Activated CD8-positive, alpha-beta memory T cell treated with anti-CD3 and anti-CD28 coated beads, Interleukin-2, amount 50 U/mL, for 48 hours (primary cell): ENCODE measurements around the gene TBXAS1.

Source experiments
- DNase-seq: peaks from one replicate; pipeline ENCODE4 v3.0.0-alpha.2; 2020

Gene TBXAS1

DNA sequence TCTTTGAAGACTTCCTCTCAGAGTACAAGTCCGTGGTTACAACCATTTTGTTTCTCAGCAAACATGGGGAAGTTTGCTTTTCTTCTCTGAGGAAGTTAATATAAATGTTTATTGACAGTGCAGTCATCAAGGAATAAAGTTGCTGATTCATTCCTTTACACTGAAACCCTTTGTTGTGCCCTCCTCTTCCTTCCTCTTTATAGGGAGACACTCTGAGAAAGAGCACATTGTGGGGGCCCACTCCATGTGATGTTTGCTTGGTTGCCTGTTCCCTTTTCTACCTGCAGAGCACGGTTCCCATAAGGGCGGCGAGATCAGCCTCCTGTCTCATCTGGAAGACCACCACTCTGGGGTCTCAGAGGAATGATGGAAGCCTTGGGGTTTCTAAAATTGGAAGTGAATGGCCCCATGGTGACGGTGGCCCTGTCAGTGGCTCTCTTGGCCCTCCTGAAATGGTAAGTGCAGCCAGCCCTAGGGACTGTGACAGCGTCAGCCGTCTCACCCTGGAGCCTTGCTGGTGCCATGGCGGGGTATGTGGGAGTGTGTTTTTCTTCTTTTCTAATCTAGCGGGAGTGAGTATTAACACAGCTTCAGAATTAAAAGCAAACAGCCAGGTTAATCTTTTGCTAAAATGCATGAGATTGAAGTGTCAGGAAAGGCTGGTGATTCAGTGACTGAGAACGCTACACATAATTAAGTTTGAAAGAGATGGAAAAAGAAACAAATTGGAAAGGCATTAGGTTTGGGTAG is at the start of gene TBXAS1:
Gene TBXAS1, plus strand, starts transcription at position 240 of the 750 bp plus-strand sequence. Its CDS starts 127 bp downstream, at position 367.
- DNase-seq = no peak

DNA sequence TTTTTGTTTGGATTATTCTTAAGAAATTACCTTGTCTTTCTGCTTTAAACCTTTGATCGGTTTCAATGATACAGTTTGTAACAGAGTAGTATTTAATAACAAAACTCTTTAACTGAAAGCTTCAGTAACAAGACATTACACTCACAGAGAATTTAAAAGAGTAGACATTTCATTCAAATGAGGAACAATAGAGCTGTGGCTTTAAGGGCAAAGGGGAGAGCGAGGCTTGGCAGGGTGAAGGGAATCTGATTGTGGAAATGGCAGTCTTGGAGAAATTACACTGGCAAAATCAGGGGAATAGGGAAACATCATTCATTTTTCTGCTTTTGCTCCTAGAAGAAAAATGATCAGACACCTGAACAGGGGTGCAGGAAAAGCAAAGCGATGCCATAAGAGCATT is 46.1 kb upstream of the TBXAS1 start:
- DNase-seq = no peak

DNA sequence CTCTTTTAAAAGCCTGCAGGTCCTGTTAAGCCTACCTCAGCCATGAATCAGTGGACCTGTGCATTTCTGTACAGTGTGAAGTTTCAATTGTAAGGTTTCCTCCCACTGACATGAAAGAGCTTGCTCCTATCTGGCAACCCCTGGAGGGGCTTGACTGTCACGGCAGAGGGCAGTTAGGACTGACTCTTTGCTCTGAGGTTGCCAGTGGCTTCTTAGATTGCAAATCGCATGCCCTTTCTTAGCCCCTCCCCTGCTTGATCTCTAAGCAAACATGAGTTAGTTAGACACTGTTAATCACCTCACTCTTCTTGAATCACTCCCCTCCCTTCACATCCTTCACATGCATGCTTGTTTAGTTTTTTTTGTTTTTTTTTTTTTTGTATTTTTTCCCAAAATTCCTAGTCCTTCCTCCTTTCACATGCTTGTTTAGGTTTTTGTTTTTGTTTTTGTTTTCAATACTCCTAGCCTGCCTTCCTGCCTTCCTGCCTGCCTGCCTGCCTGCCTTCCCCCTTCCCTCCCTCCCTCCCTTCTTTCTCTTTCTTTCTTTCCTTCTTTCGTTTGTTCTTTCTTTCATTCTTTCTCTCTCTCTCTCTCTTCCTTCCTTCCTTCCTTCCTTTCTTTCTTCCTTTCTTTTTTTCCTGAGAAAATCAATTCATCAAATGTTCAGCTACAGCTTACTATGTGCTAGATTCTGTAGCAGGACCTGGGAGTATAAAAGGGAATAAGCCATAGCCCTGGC is 45.2 kb upstream of the TBXAS1 start:
- no peak for DNase-seq

DNA sequence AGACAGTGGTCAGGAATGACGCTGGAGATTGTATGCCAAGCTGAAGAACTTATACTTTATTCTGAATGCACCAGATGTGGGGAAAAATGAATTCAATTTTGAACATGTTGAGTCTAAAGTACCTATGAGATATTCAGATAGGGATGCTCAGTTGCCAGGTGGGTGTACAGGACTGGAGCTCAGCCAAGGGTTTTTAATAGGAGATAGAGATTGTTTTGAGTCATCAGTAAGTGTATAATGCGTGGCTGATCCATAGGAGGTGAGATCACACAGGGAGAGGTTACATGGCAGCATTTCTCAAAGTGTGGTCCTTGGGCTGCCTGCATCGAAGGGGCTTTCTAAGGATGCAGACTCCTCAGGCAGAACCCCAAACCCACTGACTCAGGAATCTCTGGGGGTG is 44.4 kb upstream of the TBXAS1 start:
- DNase-seq = no peak

DNA sequence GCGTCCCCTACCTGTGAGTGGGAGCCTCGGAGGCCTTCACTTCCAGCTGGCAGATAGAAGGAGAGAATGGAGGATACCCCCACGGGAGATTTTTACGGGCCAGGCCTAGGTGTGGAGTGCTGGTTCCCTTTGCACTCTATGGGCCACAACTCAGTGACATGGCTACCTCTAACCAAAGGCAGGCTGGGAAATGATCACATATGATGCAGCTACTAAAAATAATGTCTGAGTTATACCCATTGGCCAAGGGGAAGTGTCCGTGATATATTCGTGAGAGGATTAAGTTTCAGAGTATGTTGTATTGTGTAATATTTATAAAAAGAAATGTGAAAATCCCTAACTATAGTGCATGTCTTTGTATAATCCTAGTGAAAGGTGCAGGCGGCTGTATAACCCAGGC is 37.7 kb upstream of the TBXAS1 start:
- DNase-seq = no peak

DNA sequence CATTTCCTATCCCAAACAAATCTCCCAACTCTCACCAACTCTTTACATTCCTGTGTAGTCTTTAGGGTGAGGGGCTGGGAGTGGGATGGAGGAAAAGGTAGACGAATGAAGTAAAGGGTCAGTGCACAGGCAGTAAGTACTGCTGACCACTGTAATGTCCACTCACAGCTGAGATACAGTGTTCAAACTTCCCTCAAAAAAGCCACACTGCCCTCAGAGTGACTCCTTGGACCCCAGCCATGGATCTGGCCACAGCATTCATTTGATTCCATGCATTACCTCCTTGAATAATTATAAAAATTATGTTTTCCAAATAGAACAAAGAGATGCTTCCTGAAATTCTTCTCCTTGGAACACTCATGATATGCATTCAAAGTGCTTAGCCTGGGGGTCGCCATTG is 31.5 kb upstream of the TBXAS1 start:
- DNase-seq = no peak

DNA sequence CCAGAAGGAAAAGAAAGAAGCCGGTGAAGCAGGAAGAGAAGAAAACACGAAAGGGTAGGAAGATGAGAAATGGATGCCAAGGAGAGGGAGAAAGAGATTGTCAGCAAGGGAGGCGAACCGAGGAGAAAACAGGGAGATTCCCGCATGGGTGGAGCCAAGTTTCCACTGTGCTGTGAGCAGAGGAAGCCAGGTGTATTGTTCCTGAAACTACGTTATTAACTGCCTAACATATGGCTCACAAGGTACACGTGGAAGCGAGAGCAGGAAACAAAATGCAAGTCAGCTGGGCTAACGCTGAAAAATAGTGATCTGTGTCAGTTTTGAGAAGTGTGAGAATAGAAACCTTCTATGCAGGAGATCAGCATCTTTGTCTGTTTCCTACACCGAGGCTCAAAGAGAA is 30.8 kb upstream of the TBXAS1 start:
- no peak for DNase-seq

DNA sequence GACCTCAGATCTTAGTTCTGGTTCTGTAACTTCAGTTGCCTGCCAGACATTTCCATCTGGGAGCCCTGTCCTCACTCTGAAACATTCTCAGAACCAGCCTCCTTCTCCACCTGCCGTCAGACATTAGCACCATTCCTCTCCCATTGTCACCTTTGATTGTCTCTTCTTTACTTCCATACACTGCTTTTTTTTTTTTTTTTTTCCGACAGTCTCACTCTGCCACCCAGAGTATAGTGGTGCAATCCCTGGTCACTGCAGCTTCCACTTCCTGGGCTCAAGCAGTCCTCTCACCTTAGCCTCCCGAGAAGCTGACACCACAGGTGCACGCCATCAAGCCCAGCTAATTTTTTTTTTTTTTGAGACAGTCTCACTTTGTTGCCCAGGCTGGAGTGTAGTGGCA is 30.2 kb upstream of the TBXAS1 start:
- no peak for DNase-seq

DNA sequence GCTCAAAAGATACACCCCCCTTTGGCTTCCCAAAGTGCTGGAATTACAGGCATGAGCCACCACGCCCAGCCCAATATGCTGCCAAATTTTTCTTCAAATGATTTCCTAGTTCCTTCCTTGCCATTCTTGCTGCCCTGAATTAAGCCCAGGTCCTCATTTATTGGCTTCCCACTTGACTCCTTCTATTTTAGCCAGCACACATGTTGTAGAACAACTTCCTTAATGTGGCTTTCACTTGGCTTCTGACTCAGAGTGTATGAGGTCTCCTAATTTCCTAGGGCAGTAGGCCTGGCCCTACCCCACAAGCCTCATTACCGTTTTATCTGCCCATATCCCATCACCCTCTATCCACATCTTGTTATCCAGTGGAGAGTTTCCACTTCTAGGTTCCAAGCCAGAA is 29.5 kb upstream of the TBXAS1 start:
- no peak for DNase-seq

DNA sequence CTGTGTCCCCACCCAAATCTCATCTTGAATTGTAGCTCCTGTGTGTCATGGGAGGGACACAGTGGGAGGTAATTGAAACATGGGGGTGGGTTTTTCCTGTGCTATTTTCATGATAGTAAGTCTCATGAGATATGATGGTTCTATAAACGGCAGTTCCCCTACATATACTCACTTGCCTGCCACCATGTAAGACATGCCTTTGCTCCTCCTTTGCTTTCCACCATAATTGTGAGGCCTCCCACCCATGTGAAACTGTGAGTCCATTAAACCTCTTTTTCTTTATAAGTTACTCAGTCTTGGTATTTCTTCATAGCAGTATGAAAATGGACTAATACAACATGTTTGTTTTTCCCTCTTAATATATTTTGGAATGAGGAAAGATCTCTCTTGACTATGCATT is 24.5 kb upstream of the TBXAS1 start:
- no peak for DNase-seq

DNA sequence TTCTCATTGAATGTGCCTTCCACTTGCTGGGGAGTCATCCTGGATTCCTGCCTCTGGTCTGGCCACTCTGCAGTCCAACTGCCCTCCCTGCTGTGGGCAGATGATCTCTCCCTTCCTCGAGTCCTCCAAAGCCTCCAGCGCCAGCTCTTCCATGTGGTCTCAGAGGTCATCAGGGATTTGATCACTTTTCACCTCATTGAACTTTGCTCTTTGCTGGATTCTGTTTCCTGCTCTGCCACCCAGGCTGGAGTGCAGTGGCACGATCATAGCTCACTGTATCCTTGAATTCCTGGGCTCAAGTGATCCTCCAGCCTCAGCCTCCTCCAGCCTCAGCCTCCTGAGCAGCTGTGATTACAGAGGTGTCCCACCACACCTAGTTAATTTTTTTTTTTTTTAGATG is 22.1 kb upstream of the TBXAS1 start:
- no peak for DNase-seq

DNA sequence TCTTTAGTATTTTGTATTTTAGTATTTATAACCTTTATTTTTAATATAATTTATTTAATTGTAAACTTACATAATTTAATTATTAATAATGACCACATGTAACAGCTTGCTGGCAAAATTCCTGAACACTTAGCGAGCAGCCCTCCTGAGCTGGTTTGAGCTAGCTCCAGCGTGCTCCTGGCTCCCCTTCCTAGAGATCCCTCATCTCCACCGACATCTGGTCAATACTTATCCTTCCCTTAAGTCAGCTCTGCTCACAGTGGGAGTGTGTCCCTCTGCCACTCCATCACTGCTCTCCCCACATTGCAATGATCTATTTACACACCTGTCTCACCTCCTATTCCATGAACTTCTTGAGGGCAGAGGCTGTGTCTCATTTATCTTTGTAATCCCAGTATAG is 20.6 kb upstream of the TBXAS1 start:
- DNase-seq = no peak

DNA sequence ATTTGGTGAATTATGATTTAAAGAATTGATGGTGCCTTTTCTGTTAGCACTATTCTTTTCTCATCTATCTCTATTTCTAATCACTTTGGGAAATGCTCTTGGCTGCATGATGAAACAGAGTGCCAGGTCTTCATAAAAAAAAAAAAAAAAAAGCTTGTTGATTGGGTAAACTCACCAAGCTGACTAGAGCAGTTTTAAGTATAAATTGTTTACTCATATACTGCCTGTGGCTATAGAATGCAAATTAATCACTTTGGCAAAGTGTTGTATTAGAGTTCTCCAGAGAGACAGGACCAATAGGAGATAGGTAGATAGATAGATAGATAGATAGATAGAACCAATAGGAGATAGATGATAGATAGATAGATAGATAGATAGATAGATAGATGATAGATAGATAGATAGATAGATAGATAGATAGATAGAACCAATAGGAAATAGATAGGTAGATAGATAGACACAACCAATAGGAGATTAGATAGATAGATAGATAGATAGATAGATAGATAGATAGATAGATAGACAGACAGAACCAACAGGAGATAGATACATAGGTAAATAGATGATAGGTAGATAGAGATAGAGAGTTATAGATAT is 20.1 kb upstream of the TBXAS1 start:
- no peak for DNase-seq

DNA sequence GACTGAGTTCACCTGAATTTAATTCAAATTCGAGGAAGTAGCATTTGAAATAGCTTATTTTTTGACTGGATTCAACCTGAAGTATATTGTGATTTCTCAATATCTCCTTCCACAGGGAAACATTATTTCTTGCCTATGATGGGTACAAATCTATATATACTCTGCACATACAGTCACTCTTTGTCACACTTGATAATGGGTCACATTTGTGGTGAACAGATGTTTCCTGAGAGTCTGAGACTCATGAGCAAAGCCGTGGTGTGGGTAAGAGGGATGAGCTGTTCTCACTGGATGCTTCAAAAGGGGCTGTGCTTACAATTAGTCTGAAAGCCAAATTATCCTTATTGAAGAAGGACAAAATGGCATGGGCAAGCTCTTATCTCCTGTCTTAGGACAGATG is 18.0 kb upstream of the TBXAS1 start:
- DNase-seq = no peak

DNA sequence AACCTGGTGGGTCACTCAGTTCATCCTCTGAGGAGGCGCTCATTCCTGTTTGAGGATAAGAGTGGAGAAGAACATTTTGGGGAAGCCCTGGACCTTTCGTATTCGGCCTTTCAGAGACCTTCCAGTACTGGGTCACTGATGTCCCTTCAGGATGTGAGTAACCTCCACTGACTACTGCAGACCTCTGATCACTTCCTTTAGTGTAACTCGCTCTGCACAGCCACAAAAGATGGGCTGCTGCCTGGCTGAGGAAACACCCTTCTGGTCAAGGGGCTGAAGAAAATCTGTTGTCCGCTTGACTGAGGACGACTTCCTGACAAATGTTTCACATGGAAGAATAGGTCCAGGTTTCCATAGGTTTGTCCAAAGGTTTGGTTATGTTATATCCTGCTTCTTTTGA is 15.9 kb upstream of the TBXAS1 start:
- no peak for DNase-seq

DNA sequence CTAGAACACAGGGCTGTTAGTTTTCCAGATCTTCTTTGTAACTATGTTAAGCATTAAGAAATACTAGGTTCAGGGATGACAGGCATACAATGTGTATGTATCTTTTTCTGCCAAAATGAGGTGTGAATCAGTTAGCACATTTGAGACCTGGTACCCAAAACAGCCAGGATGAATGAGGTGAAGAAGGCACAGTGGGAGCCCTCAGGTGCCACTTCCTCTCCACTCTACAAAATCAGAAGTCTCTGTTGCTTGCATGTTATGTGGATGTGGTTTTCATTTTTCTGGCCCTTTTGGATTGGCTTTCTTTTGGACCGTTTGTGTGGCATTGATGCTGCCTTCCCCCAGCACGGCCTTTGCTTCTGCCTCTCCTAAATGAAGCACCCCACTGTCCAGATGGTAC is 15.4 kb upstream of the TBXAS1 start:
- no peak for DNase-seq

DNA sequence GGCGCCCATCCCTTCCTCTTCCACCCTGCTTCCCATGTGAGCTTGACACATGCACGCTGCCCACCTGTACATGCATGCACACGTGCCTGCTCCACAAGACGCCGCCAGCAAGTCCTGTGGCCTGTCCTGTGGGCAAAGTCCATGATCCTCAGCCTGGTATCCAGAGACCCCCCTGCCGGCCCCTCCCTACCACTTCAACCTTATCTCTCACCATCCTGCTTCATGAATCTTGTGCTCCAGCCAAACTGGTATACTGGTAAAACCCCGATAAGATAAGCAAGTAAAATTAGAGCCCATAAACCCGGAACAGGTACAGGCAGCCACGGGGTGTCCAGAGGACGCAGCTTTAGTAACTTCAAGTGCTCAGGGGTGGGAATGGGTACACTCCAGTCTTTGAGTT is 11.8 kb upstream of the TBXAS1 start:
- DNase-seq = no peak

DNA sequence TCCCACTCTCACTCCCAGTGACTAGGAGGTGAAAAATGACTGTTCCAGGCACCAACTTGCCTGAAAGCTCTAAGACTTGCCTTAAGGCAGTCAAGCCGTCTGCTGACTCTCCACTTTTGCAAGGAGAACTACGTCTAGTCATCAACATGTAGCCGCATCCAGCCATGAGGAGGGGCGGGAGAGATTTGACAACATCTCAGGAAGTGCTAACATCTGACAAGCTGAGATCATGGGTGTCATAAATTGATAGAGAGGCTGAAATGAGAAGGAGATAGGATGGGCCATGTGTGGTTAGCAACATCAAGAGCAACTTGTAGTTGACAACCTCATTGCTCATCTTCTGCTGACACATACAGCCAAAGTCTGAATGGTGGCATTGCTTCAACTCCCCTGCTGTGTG is 9.0 kb upstream of the TBXAS1 start:
- no peak for DNase-seq

DNA sequence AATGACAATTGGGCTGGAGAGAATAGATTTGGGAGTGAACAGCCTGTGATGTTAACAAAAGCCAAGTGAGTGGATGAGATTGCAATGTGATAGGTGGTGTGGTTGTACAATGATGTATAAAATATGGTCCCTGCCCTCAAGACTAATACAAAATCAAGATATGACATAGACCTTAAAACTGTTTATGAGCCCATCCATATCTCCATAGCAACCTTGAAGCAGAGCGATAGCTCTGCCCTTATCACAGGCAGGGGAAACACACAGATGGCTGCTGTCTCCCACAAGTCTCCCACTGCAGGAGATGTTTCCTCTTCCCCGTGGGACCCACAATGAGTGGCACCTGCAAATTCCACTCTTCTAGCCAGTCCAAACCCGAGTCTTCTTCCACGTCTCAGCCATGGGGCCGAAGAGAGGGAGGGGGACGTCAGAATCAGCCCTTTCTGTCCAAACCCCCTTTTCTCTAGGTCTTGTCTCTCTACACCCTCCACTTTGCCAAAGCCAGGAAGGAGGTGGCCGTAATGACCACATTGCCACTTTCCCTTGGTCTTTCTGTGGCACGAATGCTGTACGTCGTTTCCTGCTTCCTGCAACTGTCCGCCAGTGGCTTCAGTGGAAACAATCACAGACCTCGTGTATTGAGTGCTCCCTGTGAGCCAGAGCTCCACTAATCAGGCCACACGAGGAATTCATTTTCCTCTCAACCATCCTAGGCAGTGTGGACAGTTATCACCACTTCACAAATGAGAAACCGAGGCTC is 7.5 kb upstream of the TBXAS1 start:
- no peak for DNase-seq

DNA sequence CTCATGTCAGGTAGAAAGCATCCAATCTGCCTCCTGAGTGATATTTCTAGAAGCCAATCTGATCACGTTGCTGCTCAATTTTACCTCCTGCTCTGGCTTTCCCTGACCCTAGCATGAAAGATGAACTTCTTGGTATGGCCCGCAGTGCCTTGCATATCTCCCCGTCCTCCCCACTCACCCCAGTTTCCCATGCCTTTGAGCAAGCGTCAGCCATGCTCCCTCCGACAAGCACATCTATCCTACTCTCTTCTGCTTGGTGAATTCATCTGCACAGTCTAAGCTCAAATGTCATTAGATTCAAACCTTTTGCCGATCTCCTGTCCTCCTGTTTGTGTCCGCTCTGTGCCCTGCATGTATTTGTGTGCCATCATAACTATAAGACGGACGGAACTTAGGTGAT is 6.2 kb upstream of the TBXAS1 start:
- DNase-seq = no peak

DNA sequence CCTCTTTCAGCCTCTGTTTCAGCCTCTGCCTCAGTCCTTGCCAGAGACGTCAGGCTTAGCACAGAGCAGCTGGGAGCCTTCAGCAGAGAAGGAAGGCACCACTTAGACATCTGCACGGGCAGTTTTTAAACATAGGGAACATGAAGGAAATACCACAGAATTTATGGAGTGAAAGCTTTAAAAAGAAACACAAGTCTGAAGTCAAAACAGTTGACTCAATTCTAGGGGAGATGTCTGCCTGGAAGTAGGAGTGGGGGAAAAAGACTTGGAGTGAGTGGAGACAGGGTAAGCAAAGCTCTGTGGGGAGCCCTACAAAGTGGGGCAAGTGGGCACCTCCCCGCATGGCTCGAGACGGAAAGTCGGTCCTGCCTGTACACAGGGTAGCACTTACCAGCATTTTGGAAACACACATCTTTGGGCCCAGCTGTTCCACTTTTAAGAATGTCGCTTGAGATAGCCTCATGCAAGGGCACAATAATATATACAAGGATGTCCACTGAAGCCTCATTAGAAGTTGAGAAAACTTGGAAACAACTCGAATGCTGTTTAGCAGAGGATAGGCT is 5.0 kb upstream of the TBXAS1 start:
- no peak for DNase-seq

DNA sequence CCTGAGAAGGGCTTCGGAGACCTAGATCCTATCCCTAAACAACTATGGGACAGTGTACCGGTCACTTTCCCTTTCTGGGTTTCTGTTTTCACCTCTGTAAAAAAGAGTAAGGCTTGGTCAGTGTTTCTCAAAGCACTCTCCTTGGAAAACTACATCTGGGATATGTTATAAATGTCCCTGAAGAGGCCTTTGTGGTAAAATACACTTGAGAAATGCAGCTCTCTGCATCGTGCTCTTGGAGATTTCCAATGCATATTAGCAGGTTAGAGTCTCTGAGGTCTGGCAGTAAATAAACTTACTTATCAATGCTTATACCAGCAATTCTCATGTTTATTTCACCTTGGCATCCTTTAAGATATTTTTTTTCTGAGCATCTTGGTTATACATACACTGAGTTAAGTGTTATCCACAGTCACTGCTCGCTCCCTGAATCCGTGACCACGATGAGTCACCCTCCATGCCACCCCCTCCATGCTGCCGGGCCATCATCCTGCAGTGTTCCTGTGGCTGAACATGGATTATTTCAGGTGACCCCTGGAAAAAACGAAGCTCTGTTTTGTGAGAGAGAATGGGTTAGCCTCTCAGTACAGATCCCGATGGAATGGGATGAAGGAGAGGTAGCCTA is 3.3 kb upstream of the TBXAS1 start:
- no peak for DNase-seq

DNA sequence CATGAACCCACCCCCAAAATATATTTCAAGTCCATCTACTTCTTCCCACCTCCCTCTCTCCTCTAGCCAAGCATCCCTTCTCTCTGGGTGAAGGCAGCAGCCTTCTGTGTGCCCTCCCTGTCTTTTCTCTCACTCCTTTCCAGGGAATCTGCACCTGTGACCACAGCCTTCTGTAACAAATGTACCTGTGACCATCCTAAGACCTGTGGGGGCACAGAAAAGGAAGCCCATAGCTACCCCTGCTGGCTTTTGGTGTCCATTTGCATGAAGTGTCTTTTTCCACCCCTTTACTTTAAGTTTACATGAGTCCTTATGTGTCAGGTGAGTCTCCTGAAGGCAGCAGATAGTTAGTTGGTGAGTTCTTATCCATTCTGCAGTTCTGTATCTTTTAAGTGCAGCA is 2.0 kb upstream of the TBXAS1 start:
- DNase-seq = no peak
